Gastrocnemius medialis (tissue), 4 donors: Measurements from ENCODE around the gene LARGE1. TPM values are rescaled to one million over a fixed set of nuclear protein-coding genes. Genes with fewer than 3 reads are reported as not detected.

Experiments
- ATAC-seq, 2 donors: fragments of 150-250 bp; one replicate each; pipeline ENCODE4 v1.9.1; 2016
- DNase-seq, 2 donors: peaks; one replicate each; pipeline ENCODE4 v3.0.0-alpha.2; 2019
- H3K27ac ChIP-seq, 4 donors: fragments of 200-600 bp; sonication (generic); 1 replicate in 1 of 4; 2 replicates in 3 of 4; pipeline ENCODE4 v1.5.1; 2016 to 2018; ENCODE audit warnings: mild to moderate bottlenecking in 2 of 4, moderate library complexity in 1 of 4
- H3K27me3 ChIP-seq, 3 donors: fragments of 200-600 bp; sonication (generic) in 2 of 3; 1 replicate in 1 of 3; 2 replicates in 2 of 3; pipeline versions ENCODE4 v1.5.1 to v1.6.0; 2016 to 2019; ENCODE audit warnings: mild to moderate bottlenecking in 1 of 3, moderate library complexity in 1 of 3
- H3K36me3 ChIP-seq, 2 donors: fragments of 200-600 bp; sonication (generic) in 1 of 2; one replicate each; pipeline ENCODE4 v1.5.1; 2017 to 2018
- H3K4me1 ChIP-seq, 2 donors: fragments of 200-600 bp; sonication (generic) in 1 of 2; one replicate each; pipeline ENCODE4 v1.5.1; 2016 to 2017; ENCODE audit warnings: mild to moderate bottlenecking in 2 of 2
- H3K4me3 ChIP-seq, 4 donors: fragments of 200-600 bp; sonication (generic) in 3 of 4; 1 replicate in 1 of 4; 2 replicates in 3 of 4; pipeline ENCODE4 v1.5.1; 2016 to 2019; ENCODE audit warnings: mild to moderate bottlenecking in 2 of 4
- H3K9me3 ChIP-seq, 3 donors: fragments of 200-600 bp; sonication (generic) in 2 of 3; 1 replicate in 1 of 3; 2 replicates in 2 of 3; pipeline ENCODE4 v1.5.1; 2016 to 2019
- CTCF ChIP-seq, 5 experiments: fragments of 450-650 bp in 3 of 5; fragments of 200-600 bp in 2 of 5; sonication (generic) in 2 of 5; IDR thresholded peaks in 4 of 5; conservative IDR thresholded peaks in 1 of 5; 1 replicate in 4 of 5; 2 replicates in 1 of 5; pipeline ENCODE4 v1.5.1; 2016 to 2019; ENCODE audit warnings: antibody characterized with exemption in 5 of 5, mild to moderate bottlenecking in 3 of 5, moderate library complexity in 3 of 5
- POLR2A ChIP-seq, 2 donors: fragments of 450-650 bp; IDR thresholded peaks; one replicate each; pipeline ENCODE4 v1.6.1; 2017; ENCODE audit warnings: antibody characterized with exemption in 2 of 2, mild to moderate bottlenecking in 2 of 2, moderate library complexity in 2 of 2
- in situ Hi-C, 4 donors: fragments of 200-750 bp; cut with MboI; loops; one replicate each; pipeline versions ENCODE4 v1.15.0 to v1.8.0; 2017; ENCODE audit warnings: low sequenced_read_pairs in 4 of 4
- intact Hi-C: fragments of 100-400 bp; cut with DNase I; formaldehyde crosslinking; loops from one replicate; pipeline ENCODE4 v1.15.1; 2023; ENCODE audit warnings: low total_unique reads
- microRNA-seq, 2 donors: library from miRNA; unstranded; fragments of <30 nt; microRNA quantifications; one replicate each; pipeline ENCODE4, GENCODE V29; 2016; ENCODE audit warnings: borderline replicate concordance in 2 of 2
- total RNA-seq, 4 donors: library from RNA; depleted of rRNA; stranded (reverse); fragments of >200 nt; gene quantifications; one replicate each; pipeline versions ENCODE4 v1.1.0 to v1.2.3, GENCODE V29; 2016

Gene LARGE1
- total RNA-seq, 4 donors from 2014 or later: 48.5 to 91.0 (median 68.4) TPM

DNA sequence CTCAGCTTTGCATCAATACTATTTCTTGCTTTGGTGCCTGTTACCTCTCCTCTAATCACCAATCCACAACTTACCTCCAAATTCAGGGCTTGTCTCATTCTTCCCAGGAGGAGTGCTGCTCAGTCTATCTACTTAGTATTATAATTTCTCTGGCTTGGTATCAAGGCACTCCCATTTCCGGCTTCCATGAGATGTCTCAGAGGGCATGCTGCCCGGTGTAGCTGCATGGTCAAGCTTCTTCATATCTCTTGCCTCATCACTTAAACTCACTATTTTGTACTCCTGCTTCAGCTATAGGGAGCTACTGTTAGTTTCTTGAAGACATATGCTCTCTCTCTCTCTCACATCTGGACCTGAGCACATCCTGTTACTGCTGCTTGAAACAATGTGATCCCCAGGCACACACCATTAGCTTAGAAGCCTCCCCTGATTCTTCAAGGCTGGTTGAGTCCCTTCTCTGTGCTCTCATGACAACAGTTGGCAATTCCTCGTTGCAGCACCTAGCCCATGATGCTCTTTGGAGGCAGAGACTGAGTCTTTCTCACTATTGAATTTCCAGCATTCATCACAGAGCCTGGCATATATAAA, 679.3 kb downstream of the LARGE1 start:
- no peaks in the 10 kb centered on the region for H3K9me3 ChIP-seq
- H3K4me1 ChIP-seq: no peaks in the 10 kb centered on the region
- TF ChIP-seq POLR2A (IDR thresholded peaks at IDR 0.05) (no peak), CTCF (IDR thresholded peaks at IDR 0.05 in 4 of 5, conservative IDR thresholded peaks at IDR 0.05 in 1 of 5) (no peak)
- no peak for DNase-seq
- ATAC-seq: no peak
- H3K27me3 ChIP-seq: no peaks in the 10 kb centered on the region
- H3K4me3 ChIP-seq: no peak overlapping the region
- intact Hi-C loops (no loop called here), in situ Hi-C loops (no loop called here)
- H3K27ac ChIP-seq: no peak overlapping the region
- H3K36me3 ChIP-seq: no peaks in the 10 kb centered on the region

DNA sequence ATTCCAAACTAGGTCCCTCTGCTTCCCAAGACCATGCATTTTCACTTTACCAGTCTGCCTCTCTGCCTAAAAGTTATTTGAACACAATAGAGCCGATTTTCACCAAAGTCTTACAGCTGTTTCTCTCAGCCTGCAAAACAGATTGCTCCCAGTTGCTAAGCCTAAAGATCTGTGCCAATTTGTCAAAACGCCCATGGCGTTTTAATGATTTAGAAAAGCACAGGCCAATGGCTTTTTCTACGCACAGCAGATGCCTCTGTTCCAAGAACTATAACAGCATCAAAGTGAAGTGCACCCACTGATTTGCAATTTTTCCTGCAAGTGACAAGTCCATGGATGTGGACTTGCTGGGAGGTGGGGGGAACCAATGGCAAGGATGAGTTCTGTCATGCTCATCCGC, 688.2 kb downstream of the LARGE1 start:
- peaks cover 0 to 15% (median 0%) of the 10 kb centered on the region in 3 donors for H3K9me3 ChIP-seq
- no peak for ATAC-seq
- DNase-seq: no peak
- H3K27me3 ChIP-seq: no peaks in the 10 kb centered on the region
- TF ChIP-seq POLR2A (IDR thresholded peaks at IDR 0.05) (no peak), CTCF (IDR thresholded peaks at IDR 0.05 in 4 of 5, conservative IDR thresholded peaks at IDR 0.05 in 1 of 5) (no peak)
- no peaks in the 10 kb centered on the region for H3K36me3 ChIP-seq
- in situ Hi-C loops (no loop called here), intact Hi-C loops (no loop called here)
- H3K4me3 ChIP-seq: no peak overlapping the region
- H3K4me1 ChIP-seq: no peaks in the 10 kb centered on the region
- H3K27ac ChIP-seq: no peak overlapping the region

- H3K27ac ChIP-seq: no peak overlapping the region
- intact Hi-C loops: no loop called here
- H3K9me3 ChIP-seq: peaks cover 0 to 15% (median 0%) of the 10 kb centered on the region in 3 donors
- in situ Hi-C loops: no loop called here
- no peaks in the 10 kb centered on the region for H3K4me1 ChIP-seq
- ATAC-seq (no peak), DNase-seq (no peak)
- H3K4me3 ChIP-seq: no peak overlapping the region
- no peaks in the 10 kb centered on the region for H3K36me3 ChIP-seq
- H3K27me3 ChIP-seq: no peaks in the 10 kb centered on the region
- TF ChIP-seq POLR2A (IDR thresholded peaks at IDR 0.05): no peak
- TF ChIP-seq CTCF (IDR thresholded peaks at IDR 0.05 in 4 of 5, conservative IDR thresholded peaks at IDR 0.05 in 1 of 5): no peak
Measured at GRCh38 chr22:33227791-33228190, 692.5 kb downstream of the LARGE1 start.

GRCh38 chr22:33224841-33225240, 695.4 kb downstream of the LARGE1 start:
- H3K27me3 ChIP-seq: peaks cover 0 to 2% (median 0%) of the 10 kb centered on the region in 3 donors
- no peaks in the 10 kb centered on the region for H3K36me3 ChIP-seq
- H3K4me3 ChIP-seq: no peak overlapping the region
- no peaks in the 10 kb centered on the region for H3K4me1 ChIP-seq
- no peak for TF ChIP-seq CTCF (IDR thresholded peaks at IDR 0.05 in 4 of 5, conservative IDR thresholded peaks at IDR 0.05 in 1 of 5)
- TF ChIP-seq POLR2A (IDR thresholded peaks at IDR 0.05): no peak
- DNase-seq: no peak
- no peak overlapping the region for H3K27ac ChIP-seq
- in situ Hi-C loops: no loop called here
- no peak for ATAC-seq
- H3K9me3 ChIP-seq: peaks cover 0 to 10% (median 0%) of the 10 kb centered on the region in 3 donors
- intact Hi-C loops: no loop called here

Small RNAs within 50 kb of the gene (microRNA-seq; reads per million reads assigned to microRNA genes)
- gene MIR4764: 0 reads per million in 2 donors
